GM19324 (cell line): ENCODE measurements around the gene TBC1D10A.

Source experiments
- ATAC-seq: cut with Tn5 transposase; IDR thresholded peaks from one replicate; pipeline ENCODE4 v1.9.1; 2021; ENCODE audit warnings: mild to moderate bottlenecking, moderate library complexity; ENCODE audit not compliant: unreplicated experiment, low FRiP score

Gene TBC1D10A

DNA sequence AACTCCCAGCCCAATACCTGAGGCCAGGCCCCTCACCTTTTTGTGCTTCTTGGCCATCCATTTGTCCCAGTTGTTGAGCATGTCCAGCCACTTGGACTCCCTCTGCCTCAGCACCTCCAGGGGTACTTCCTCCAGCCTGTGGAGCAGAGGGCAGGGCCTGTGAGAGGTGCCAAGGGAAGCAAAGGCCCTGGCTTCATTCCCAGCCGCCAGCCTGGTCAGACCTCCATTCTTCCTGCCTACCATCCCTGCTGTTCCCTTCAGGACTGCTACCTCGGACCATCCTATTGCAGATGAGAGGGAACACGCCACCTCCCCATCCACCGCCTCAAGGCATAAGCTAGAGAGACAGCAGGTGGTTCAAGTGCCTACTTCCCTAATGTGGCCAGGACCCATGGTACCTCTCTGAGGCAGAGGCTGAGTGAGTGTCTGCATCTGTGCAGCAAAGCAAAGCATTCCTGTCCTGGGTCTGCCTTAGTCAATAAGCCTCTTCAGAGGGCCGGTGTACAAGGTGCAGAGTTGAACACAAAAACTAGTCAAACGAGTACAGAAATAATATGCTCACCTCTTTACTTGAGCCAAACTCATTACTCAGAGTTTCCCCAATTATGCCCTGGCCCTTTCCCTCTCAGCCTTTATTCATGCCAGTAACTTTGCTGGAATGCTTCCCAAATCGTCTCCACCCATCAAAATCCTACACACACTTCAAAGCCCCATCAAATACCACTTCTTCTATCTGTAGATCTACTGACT is 22.1 kb downstream of the TBC1D10A start:
- no peak for ATAC-seq

DNA sequence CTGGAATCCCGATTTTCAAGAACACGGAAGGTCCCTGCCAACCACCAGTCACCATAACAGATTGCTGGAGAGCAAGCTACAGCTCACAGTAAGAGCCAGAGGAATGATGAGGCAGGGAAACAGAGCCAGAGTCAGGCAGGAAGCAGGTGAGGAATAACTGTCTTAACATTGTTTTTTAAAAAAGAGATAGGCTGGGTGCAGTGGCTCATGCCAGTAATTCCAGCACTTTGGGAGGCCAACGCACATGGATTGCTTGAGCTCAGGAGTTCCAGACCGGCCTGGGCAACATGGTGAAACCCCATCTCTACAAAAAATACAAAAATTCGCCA is 24.0 kb downstream of the TBC1D10A start:
- no peak for ATAC-seq

- no peak for ATAC-seq
Observed at GRCh38 chr22:30301995-30302809, 24.5 kb downstream of the TBC1D10A start.

- ATAC-seq = no peak
Observed at GRCh38 chr22:30299322-30299721, 27.4 kb downstream of the TBC1D10A start.

- no peak for ATAC-seq
Observed at GRCh38 chr22:30297991-30298701, 28.6 kb downstream of the TBC1D10A start.

GRCh38 chr22:30297276-30297990 is 29.3 kb downstream of the TBC1D10A start:
- ATAC-seq = no peak

- ATAC-seq = no peak
Observed at GRCh38 chr22:30296833-30297232, 29.9 kb downstream of the TBC1D10A start.

GRCh38 chr22:30296324-30296723 is 30.4 kb downstream of the TBC1D10A start:
- no peak for ATAC-seq

GRCh38 chr22:30295576-30295975 is 31.2 kb downstream of the TBC1D10A start:
- no peak for ATAC-seq

DNA sequence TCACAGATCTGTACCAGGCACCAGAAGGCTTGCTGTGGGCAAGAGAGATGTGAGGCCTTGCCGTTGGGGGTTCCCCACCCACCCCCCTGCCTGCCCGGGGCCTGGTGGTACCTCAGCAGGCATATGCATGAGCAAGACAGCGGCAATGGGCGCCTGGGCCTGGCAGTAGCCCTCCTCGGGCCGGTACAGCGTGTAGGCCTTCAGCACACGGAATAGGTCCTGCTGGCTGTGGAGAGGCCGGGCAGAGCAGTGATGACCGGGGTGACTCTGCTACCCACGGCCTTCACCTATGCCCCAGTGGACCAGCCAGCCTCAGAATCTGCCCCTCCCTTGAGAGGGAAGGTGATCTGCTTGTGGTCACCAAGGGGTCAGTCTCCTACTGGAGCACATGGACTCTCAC is 31.9 kb downstream of the TBC1D10A start:
- ATAC-seq = no peak

DNA sequence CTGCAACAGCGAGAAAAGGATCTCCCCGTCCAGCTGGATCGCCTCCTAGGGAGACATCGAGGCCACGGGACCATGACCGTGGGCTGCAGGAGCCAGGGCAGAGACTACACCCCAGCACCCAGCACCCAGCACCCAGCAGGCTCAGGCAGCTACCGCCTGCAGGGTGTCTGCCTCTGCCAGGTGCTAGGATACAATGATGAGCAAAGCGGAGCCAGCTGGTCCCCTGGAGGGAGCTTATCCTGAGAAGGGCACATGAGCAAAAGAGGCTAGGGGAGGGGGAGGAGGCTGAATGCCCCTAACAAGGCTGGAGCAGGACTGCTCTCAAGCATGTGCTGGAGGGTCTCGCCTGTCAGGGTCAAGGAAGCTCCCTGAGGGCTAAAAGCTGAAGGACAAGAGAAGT is 32.7 kb downstream of the TBC1D10A start:
- ATAC-seq = no peak

GRCh38 chr22:30293026-30293425 is 33.7 kb downstream of the TBC1D10A start:
- ATAC-seq = no peak

GRCh38 chr22:30292069-30292970 is 34.4 kb downstream of the TBC1D10A start:
- ATAC-seq = no peak

- ATAC-seq = no peak
Observed at GRCh38 chr22:30291058-30291892, 35.5 kb downstream of the TBC1D10A start.

GRCh38 chr22:30290342-30291057 is 36.2 kb downstream of the TBC1D10A start:
- ATAC-seq = no peak

DNA sequence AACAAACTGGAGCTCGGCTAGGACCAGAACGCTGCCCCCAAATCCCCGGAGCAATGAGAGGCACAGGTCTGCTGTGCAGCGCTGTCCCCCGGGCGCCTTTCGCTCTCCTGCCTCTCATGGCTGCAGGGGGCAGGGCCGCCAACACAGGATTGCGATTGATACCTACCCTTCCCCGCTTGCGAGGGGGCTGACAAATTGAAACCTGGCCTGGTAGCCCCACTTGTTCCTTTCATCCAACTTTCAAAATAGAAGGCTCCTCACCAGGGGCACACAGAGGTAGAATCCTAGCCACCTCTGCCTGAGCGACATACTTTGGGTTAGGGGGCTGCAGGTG is 36.8 kb downstream of the TBC1D10A start:
- ATAC-seq = peak; percentile 3

GRCh38 chr22:30289141-30289979 is 37.4 kb downstream of the TBC1D10A start, which contains the start of gene CASTOR1:
Gene CASTOR1 (minus strand): TSS chr22:30289505. CDS start chr22:30289497, 8 bp downstream.
- peak; percentile 64 for ATAC-seq
